Vagina (tissue), 2 donors: Measurements from ENCODE around the gene AIG1. TPM values are rescaled to one million over a fixed set of nuclear protein-coding genes. Genes with fewer than 3 reads are reported as not detected.

Experiments used
- DNase-seq, 2 donors: peaks; one replicate each; pipeline ENCODE4 v3.0.0-alpha.2; 2017; ENCODE audit errors: extremely low spot score in 2 of 2
- H3K27ac ChIP-seq: fragments of 200-600 bp; sonication (generic); one replicate; pipeline ENCODE4 v1.5.1; 2019
- H3K27me3 ChIP-seq: fragments of 200-600 bp; sonication (generic); one replicate; pipeline ENCODE4 v1.5.1; 2019
- H3K36me3 ChIP-seq, 2 donors: fragments of 200-600 bp; sonication (generic); one replicate each; pipeline ENCODE4 v1.5.1; 2017 to 2019
- H3K4me1 ChIP-seq: fragments of 200-600 bp; sonication (generic); one replicate; pipeline ENCODE4 v1.5.1; 2019
- H3K4me3 ChIP-seq, 2 donors: fragments of 200-600 bp; sonication (generic); 1 replicate in 1 of 2; 2 replicates in 1 of 2; pipeline ENCODE4 v1.5.1; 2016 to 2019
- H3K9me3 ChIP-seq: fragments of 200-600 bp; sonication (generic); one replicate; pipeline ENCODE4 v1.5.1; 2019
- CTCF ChIP-seq, 3 experiments: fragments of 450-650 bp in 2 of 3; fragments of 200-600 bp in 1 of 3; sonication (generic) in 1 of 3; IDR thresholded peaks; one replicate each; pipeline ENCODE4 v1.5.1; 2017 to 2019; ENCODE audit warnings: antibody characterized with exemption in 3 of 3, mild to moderate bottlenecking in 2 of 3, moderate library complexity in 2 of 3
- POLR2A ChIP-seq, 2 donors: fragments of 450-650 bp; IDR thresholded peaks; one replicate each; pipeline ENCODE4 v1.6.1; 2017; ENCODE audit warnings: antibody characterized with exemption in 2 of 2, mild to moderate bottlenecking in 2 of 2, moderate library complexity in 2 of 2
- POLR2AphosphoS5 ChIP-seq, 2 donors: sonication (generic); formaldehyde crosslinking; IDR thresholded peaks; one replicate each; pipeline ENCODE4 v1.9.0; 2017; ENCODE audit warnings: antibody characterized with exemption in 2 of 2, mild to moderate bottlenecking in 2 of 2, low read depth in 1 of 2; ENCODE audit not compliant: insufficient read depth in 1 of 2
- intact Hi-C: fragments of 100-400 bp; cut with DNase I; formaldehyde crosslinking; loops from one replicate; pipeline ENCODE4 v1.15.1; 2023
- total RNA-seq: library from RNA; depleted of rRNA; stranded (reverse); fragments of >200 nt; gene quantifications from one replicate; pipeline ENCODE4 v1.2.3, GENCODE V29; 2016

The AIG1 gene
- total RNA-seq, 1 donor from 2014 or later = 22.3 TPM

GRCh38 chr6:143370812-143371370 is 310.2 kb downstream of the AIG1 start:
- Histone ChIP-seq H3K4me3 (no peak overlapping the region), H3K27ac (no peak overlapping the region), H3K36me3 (no peaks in the 10 kb centered on the region), H3K9me3 (no peaks in the 10 kb centered on the region), H3K27me3 (no peaks in the 10 kb centered on the region), H3K4me1 (no peaks in the 10 kb centered on the region)
- TF ChIP-seq POLR2A (IDR thresholded peaks at IDR 0.05) (no peak), POLR2AphosphoS5 (IDR thresholded peaks at IDR 0.05; ENCODE audit: insufficient read depth in 1 of 2, low read depth in 1 of 2) (no peak), CTCF (IDR thresholded peaks at IDR 0.05) (no peak)
- no peak for DNase-seq
- intact Hi-C loops = no loop called here

- no peaks in the 10 kb centered on the region for H3K27me3 ChIP-seq
- H3K36me3 ChIP-seq = no peaks in the 10 kb centered on the region
- no peak for TF ChIP-seq CTCF (IDR thresholded peaks at IDR 0.05)
- no peak for TF ChIP-seq POLR2A (IDR thresholded peaks at IDR 0.05)
- no peak for TF ChIP-seq POLR2AphosphoS5 (IDR thresholded peaks at IDR 0.05; ENCODE audit: insufficient read depth in 1 of 2, low read depth in 1 of 2)
- H3K27ac ChIP-seq = no peak overlapping the region
- no peak overlapping the region for H3K4me3 ChIP-seq
- no peaks in the 10 kb centered on the region for H3K4me1 ChIP-seq
- no peak for DNase-seq
- H3K9me3 ChIP-seq = no peaks in the 10 kb centered on the region
- intact Hi-C loops = no loop called here
These were observed 311.7 kb downstream of the AIG1 start for GRCh38 chr6:143372199-143372882.

GRCh38 chr6:143374014-143374413 is 313.3 kb downstream of the AIG1 start:
- no peaks in the 10 kb centered on the region for H3K27me3 ChIP-seq
- H3K4me1 ChIP-seq = no peaks in the 10 kb centered on the region
- intact Hi-C loops = no loop called here
- H3K36me3 ChIP-seq = no peaks in the 10 kb centered on the region
- H3K27ac ChIP-seq = no peak overlapping the region
- no peaks in the 10 kb centered on the region for H3K9me3 ChIP-seq
- no peak for DNase-seq
- H3K4me3 ChIP-seq = no peak overlapping the region
- TF ChIP-seq POLR2AphosphoS5 (IDR thresholded peaks at IDR 0.05; ENCODE audit: insufficient read depth in 1 of 2, low read depth in 1 of 2) = no peak
- no peak for TF ChIP-seq CTCF (IDR thresholded peaks at IDR 0.05)
- no peak for TF ChIP-seq POLR2A (IDR thresholded peaks at IDR 0.05)

GRCh38 chr6:143375022-143375585 is 314.4 kb downstream of the AIG1 start:
- TF ChIP-seq CTCF (IDR thresholded peaks at IDR 0.05) (no peak), POLR2AphosphoS5 (IDR thresholded peaks at IDR 0.05; ENCODE audit: insufficient read depth in 1 of 2, low read depth in 1 of 2) (no peak), POLR2A (IDR thresholded peaks at IDR 0.05) (no peak)
- intact Hi-C loops = no loop called here
- Histone ChIP-seq H3K4me3 (no peak overlapping the region), H3K27ac (no peak overlapping the region), H3K27me3 (no peaks in the 10 kb centered on the region), H3K4me1 (no peaks in the 10 kb centered on the region), H3K9me3 (no peaks in the 10 kb centered on the region), H3K36me3 (no peaks in the 10 kb centered on the region)
- no peak for DNase-seq

- Histone ChIP-seq H3K9me3 (no peaks in the 10 kb centered on the region), H3K4me3 (no peak overlapping the region), H3K27ac (no peak overlapping the region), H3K36me3 (no peaks in the 10 kb centered on the region), H3K4me1 (no peaks in the 10 kb centered on the region), H3K27me3 (no peaks in the 10 kb centered on the region)
- DNase-seq = no peak
- no peak for TF ChIP-seq POLR2A (IDR thresholded peaks at IDR 0.05)
- TF ChIP-seq CTCF (IDR thresholded peaks at IDR 0.05) = no peak
- TF ChIP-seq POLR2AphosphoS5 (IDR thresholded peaks at IDR 0.05; ENCODE audit: insufficient read depth in 1 of 2, low read depth in 1 of 2) = no peak
- intact Hi-C loops = no loop called here
These were observed 315.7 kb downstream of the AIG1 start for GRCh38 chr6:143376375-143376774.
